Activated T-helper 9 cell treated with anti-CD3 and anti-CD28 coated beads, Interleukin-2, amount 50 U/mL, for 16 hours (primary cell): Measurements from ENCODE around the gene KRTCAP2.
"Not testable (repeated sequence)": the region's sequence is repeated elsewhere in the genome, so short reads cannot be mapped to it uniquely, and the experiment has no call there.

Experiments used
- DNase-seq: peaks from one replicate; pipeline ENCODE4 v3.0.0-alpha.2; 2020; ENCODE audit warnings: low read depth

KRTCAP2 gene

DNA sequence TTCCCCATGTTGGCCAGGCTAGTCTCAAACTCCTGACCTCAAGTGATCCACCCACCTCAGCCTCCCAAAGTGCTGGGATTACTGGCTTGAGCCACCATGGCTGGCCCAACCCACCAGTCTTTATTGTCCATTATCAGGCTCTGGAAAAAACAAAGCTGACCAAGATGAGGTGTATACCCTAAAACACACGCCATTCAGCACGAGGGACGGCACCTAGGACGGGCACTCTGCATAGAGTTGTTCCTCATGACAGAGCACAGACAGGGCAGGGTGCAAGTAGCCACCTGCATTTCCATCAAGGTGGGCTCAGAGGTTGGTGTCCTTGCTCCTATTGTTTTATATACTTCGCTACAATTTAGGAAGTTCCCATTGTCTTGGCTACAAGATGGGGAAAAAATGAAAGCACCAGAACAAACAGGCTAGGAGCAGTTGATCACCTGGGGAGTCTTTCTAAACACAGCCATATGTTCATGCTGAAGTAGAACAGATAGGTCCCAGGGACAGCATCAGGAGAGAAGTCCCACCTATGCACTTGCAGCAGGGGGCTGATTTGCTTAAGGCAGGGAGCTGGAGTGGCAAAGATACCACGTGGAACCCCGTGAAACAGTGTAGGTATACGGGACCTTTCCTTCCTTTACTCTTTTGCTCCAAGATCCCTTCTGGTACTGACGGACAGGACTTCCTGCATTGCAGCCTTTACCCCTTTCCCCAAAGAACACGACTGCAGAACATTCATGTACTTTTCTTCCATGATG is 4.5 kb downstream of the KRTCAP2 start:
- DNase-seq: no peak

DNA sequence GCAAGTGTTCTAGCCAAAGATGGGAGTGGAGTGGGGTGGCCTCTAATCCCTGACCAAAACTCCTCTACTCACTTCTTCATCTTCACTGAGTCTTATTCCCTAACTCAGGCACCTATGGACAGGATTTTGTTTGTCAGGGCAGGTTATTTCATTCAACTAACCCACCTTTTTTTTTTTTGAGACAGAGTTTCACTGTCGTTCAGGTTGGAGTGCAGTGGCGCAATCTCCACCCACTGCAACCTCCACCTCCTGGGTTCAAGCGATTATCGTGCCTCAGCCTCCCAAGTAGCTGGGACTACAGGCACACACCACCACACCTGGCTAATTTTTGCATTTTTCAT is 5.0 kb downstream of the KRTCAP2 start:
- not testable (repeated sequence) for DNase-seq

DNA sequence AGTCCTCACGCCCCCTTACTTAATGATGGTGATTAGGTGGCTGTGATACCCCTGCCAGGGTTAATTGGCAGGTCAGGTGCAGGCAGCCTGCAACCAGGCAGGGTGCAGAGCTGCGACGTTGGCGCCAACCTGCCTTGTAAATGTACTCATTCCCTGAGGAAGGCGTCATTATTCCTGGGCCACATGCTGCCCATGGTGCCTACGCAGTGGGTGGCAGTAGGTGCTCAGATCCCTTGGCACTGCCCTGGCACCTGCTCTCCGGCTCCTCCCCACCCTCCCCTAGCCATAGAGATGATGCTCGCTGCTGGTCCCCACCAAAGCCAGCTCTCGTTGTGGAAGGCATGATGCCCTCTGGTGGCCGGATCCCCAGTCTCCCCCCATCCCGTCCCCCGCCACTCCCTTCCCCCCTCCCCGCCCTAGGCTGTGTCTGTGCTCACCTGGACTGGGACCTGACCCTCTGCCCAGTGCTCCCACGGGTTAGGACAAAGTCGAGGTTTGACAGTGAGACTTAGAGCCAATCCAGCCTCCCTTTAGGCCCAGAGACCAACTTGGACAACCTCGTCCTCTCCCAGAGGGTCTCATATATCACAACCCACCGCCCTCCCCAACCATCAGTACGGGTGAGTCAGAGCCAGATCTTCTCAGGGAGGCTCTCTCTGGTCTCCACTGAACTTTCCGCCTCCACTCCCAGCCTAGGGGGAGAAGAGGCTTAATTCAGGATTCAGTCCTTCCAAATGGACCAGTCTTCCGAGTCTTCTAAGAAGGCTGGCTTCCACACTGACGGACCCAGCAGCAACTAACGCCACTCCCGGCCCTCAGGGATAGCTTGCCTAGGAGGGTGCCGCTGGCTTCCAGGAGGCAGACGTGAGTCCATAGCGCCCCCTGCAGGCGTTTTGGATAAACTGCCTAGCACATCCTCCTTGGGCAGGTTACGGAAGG is 5.7 kb downstream of the KRTCAP2 start:
- DNase-seq: peak; percentile 79

DNA sequence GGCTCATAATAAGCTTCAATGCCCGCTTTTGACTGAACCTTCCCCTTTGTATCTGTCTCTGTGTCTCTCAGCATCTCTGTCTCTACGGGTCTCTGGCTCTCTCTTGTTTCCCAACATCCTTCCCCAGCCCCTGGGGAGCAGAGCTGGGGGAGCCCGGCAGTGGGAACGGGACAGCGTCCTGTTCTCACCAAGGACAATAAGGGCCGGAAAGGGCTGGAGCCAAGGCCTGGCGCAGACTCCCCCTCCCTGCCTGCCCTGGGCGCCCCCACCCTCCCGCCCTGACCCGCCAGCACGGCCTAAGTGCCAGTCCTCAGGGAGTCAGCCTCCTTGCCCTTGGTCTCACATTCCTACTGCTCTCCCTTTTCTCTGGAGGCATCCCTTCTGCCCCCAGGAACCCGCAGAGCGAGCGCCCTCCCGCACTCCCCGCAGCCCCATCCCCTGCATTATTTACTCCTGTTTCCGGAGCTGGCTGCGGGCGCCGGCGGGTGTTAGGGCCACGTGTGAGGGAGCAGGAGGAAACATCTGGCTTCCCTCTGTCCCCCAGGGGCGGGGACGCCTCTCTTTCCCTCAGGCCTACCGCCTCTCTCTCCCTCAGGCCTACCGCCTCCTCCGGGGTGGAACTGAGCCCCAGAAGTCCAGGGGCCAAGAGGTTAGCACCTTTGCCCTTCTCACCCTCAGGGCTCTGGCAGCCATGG is 6.5 kb downstream of the KRTCAP2 start:
- DNase-seq: no peak

DNA sequence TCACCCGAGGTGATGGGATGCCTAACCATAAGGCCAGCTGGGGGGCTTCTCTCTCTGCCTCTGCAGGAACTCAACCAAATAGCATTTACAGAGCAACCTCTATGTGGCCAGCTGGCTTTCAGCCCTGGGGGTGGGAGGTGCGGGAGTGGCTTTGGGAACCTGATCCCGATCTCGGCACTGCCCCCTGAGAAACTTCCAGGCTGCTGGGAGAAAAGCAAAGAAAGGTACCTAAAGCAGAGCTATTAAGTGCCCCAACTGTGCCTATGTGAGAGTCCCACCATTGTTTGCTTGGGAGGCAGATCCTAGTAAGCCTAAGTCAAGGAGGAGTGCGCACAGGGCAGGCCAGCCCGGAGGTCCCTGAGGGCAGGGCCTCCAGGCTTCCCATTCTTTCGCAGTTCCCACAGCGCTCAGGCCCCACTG is 7.0 kb downstream of the KRTCAP2 start:
- no peak for DNase-seq

DNA sequence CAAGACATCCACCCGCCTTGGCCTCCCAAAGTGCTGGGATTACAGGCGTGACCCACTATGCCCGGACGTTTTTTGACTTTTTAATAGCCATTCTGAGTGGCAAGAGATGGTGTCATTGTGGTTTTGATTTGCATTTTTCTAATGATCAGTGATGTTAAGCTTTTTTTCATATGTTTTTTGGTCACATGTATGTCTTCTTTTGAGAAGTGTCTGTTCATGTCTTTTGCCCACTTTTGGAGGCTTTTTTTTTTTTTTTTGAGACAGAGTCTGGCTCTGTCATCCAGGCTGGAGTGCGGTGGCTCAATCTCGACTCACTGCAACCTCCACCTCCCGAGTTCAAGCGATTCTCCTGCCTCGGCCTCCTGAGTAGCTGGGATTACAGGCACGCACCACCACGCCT is 8.5 kb downstream of the KRTCAP2 start:
- DNase-seq: not testable (repeated sequence)

DNA sequence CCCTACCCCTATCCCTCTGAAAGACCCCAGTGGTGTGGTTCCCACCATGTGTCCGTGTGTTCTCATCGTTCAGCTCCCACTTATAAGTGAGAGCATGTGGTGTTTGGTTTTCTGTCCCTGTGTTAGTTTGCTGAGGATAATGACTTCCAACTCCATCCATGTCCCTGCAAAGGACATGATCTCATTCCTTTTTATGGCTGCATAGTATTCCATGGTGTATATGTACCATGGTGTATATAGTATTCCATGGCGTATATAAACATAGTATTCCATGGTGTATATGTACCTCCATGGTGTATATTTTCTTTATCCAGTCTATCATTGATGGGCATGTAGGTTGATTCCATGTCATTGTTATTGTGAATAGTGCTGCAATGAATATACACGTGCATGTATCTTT is 9.3 kb downstream of the KRTCAP2 start:
- not testable (repeated sequence) for DNase-seq

DNA sequence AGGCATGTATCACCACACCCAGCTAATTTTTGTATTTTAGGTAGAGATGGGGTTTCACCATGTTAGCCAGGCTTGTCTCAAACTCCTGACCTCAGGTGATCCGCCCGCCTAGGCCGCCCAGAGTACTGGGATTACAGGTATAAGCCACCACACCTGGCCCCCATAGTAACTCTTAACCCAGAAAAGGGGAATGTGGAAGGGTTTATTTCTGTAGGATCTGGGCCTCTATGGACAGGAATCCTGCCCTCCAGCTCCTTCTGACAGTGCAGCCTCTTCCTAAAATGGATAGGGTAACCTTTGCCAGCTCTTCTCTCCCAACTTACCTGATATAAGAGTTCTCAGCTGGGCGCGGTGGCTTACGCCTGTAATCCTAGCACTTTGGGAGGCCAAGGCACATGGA is 10.5 kb downstream of the KRTCAP2 start:
- DNase-seq: not testable (repeated sequence)

DNA sequence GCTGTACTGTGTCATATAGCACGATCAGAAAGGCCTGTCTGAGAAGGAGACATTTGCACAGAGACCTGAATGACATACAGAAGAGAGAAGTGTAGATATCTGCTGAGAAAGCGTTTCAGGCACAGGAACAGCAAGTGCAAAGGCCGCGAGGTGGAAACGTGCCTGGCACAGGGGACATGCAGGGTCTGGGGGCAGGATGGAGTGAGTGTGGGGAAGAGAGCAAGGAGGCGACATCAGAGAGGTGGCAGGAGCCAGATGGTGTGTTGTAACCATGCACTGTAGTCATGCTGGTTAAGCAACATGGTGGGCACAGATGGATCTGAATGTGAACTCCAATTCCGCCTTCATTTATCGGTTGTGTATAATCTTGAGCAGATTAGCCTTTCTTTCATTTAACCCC is 13.0 kb downstream of the KRTCAP2 start:
- DNase-seq: no peak

DNA sequence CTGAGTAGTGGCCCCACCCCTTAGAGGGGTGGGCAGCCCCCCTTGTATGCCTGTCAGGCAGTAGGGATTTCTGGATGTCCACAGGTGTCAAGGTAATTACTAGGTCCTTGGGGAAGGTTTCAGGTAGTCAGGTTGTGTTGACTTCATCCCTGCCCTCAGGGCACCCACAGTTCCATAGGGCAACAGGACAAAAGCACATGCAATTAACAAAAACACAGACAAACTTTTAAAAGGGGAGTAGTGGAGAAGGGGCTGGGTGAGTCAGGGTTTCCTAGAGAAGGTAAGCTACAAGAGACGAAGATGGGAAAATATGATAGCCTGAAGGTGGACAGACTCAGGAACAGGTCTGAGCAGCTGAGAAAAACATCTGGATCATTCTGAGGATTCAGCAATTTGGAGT is 14.1 kb downstream of the KRTCAP2 start:
- no peak for DNase-seq

DNA sequence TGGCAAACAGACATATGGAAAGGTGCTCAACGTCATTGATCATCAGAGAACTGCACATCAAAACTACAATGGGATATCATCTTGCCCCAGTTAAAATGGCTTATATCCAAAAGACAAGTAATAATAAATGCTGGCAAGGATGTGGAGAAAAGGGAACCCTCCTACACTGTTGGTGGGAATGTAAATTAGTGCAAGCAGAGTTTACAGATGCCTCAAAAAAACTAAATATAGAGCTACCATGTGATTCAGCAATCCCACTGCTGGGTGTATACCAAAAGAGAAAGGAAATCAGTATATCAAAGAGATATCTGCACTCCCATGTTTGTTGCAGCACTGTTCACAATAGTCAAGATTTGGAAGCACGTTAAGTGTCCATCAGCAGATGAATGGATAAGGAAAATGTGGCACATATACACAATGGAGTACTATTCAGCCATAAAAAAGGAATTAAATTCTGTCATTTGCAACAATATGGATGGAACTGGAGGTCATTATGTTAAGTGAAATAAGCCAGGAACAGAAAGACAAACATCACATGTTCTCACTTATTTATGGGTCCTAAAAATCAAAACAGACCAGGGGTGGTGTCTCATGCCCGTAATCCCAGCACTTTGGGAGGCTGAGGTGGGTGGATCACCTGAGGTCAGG is 17.0 kb downstream of the KRTCAP2 start:
- not testable (repeated sequence) for DNase-seq

DNA sequence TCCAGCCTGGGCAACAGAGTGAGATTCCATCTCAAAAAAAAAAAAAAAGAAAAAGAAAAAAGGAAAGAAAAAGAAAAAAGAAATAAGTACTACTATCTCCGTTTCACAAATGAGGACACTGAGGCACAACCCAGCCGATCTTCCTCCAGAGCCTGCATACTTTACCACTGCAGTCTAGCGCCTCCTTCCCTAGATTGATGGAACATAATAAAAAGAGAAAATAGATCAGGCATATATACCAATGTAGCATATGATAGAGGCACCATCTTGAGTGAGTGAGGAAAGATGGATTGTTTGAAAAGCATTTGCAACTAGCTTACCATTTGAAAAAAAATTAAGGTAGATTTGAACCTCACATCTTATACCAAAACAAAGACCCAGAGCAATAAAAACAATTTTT is 27.6 kb downstream of the KRTCAP2 start:
- no peak for DNase-seq

DNA sequence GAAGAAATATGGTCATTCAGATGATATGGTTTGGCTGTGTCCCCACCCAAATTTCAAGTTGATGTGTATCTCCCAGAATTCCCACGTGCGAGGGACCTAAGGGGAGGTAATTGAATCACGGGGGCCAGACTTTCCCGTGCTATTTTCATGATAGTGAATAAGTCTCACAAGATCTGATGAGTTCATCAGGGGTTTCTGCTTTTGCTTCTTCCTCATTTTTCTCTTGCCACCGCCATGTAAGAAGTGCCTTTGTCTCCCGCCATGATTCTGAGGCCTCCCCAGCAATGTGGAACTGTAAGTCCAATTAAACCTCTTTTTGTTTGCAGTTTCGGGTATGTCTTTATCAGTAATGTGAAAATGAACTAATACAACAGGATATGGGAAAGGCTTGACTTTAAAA is 31.4 kb downstream of the KRTCAP2 start:
- no peak for DNase-seq

DNA sequence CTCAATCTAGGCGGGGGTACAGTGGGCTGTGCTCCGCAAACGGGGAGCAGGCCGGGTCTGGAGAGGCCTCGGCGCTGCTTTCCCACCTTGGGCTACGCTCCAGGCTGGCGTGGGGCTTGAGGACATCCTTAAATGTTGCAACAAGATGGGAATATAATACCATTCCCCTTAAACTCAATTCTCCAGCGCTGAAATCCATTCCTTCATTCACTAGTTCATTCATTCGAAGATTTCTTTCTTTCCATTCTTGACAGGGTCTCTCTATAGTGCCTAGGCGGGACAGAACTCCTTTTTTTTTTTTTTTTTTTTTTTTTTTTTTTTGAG is 32.5 kb downstream of the KRTCAP2 start:
- no peak for DNase-seq

DNA sequence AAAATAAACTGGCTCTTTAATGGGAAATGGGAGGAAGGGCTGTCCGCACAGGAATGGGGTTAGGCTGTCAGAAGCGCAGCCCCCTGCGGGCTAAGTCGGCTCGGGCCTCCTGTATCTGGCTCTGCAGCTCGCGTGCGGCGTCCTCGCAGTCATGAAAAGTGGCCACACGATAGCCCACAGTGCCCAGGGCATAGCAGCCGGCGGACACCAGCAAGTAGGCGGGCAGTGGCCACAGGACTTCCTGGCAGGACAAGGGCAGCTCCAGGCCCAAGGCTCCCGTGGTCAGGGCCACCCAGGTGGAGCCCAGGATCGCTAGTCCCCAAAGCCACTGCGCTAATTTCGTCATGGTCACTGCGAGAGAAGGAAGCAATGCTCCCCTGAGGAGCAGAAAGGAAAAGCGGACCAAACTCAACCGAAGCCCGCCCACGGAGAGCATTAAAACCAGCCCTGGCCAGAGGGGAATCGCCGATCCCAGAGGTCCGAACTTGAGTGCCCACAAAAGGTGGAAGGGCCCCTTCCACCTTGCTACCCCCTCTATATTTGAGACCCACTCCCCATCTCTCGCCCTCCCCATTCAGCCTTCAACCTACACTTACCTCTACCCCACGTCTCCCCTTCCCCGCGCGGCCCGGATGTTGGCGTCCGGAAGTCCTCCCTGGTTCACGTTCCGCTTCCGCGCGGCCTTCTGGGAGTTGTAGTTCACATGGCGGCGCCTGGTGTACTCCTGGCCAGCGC is 33.0 kb downstream of the KRTCAP2 start, which contains the start of gene DPM3:
DPM3 (minus strand) TSS at position 637 of the 735 bp plus-strand sequence; CDS start at position 346, 291 bp downstream.
- peak; percentile 83 for DNase-seq

DNA sequence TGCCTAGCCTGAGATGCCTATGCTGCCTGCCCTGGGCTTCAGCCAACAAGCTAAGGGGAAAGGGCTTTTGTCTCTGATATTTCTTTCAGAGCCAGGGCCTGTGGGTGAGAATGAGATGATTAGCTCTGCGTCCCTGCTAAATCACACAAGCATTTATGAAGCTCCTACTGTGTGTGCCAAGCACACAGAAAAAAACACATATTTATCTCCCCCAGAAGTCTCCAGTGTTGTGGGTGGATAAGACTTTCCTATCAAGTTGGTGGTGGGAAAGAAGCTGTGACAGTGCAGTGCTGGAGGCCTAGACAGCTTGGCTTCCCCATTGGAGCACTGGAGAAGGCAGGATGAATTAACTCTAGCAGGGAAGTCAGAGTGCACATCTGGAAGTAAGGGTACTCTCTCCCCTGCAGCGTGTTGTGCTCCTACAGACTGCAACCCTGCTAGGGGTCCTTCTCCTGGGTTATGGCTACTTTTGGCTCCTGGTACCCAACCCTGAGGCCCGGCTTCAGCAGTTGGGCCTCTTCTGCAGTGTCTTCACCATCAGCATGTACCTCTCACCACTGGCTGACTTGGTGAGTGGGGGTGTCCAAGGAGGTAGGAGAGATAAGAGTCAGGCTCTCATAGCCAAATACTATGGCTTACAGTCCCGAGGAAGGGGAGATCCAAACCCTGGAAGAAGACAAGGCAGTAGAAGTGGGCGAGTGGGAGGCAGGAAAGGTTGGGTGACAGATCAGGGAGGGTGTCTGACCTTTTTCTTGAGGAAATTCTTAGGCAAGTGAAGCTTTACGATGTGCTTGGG is 35.8 kb downstream of the KRTCAP2 start:
- DNase-seq: no peak

DNA sequence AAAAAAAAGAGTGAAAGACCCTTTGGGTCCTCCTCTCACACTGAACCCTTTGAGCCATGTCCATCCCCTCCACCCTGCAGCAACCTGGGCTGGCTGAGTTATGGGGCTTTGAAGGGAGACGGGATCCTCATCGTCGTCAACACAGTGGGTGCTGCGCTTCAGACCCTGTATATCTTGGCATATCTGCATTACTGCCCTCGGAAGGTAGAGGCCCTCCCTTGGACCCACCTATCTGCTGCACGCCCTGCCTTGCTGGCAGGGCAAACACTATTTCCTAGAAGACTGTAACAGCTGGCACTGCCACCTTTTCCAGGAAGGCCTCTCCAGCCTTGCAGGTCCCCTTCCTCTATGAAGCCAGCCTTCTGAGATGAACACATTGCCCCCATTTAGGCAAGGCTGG is 36.4 kb downstream of the KRTCAP2 start:
- no peak for DNase-seq

DNA sequence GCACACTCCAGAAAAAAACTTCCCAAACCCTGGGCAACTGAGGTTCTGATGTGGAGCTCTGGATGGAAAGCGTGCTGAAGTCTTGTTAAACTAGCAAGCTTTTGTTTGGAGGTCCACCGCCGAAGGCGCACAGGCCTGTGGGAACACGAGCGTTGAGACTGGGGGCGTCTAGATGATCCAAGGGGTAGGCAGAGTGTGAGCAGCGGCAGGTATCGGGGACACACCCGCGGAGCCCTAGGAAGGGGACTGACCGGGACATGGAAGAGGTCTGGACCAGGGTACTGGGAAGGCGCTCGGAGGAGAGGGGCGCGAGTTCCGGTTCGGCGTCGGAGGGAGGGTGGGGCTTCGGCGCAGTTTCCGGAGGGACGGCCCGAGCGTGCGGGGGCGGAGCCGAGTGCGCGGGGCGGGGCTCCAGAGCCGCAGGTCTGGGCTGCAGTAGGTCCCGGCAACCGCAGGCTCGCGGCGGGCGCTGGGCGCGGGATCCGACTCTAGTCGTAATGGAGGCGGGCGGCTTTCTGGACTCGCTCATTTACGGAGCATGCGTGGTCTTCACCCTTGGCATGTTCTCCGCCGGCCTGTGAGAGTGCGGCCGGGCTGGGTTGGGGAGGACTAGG is 37.6 kb downstream of the KRTCAP2 start, which contains the start of gene SLC50A1:
SLC50A1 (plus strand) TSS at position 438 of the 614 bp plus-strand sequence; CDS start at position 498, 60 bp downstream.
- peak; percentile 90 for DNase-seq

DNA sequence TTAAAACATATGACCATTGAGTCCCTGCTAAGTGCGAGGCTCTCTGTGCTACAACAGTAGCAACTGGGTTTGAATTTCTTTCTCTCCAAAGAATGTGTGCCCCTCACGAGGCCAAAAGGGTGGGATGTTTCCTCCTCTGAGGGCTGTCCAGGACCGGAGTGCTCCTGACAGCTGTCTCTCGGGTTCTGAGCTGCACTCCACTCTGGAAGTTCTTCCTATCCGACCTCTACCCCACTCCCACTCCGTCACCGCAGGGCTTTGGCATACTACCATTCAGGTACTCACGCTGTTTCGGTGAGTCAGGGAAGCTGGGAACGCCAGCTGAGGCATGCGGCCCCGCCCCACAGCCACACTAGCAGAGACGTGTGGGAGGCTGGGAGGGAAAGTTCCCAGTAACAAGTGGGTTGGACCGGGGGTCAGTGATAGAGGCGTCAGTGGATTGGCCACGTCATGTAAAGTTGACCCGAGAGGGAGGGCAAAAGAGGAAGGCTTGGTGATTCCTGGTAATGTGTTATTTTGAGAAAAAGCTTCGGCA is 38.2 kb downstream of the KRTCAP2 start:
- peak; percentile 74 for DNase-seq

DNA sequence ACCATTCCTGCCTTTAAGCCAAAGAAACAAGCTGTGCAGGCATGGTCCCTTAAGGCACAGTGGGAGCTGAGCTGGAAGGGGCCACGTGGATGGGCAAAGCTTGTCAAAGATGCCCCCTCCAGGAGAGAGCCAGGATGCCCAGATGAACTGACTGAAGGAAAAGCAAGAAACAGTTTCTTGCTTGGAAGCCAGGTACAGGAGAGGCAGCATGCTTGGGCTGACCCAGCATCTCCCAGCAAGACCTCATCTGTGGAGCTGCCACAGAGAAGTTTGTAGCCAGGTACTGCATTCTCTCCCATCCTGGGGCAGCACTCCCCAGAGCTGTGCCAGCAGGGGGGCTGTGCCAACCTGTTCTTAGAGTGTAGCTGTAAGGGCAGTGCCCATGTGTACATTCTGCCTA is 38.8 kb downstream of the KRTCAP2 start:
- no peak for DNase-seq
